Calu3 (cell line): Measurements from ENCODE around the gene ETNK2. TPM values are rescaled to one million over a fixed set of nuclear protein-coding genes. Genes with fewer than 3 reads are reported as not detected.

Source experiments
- BruUV-seq: library from RNA; stranded (reverse); fragments of 400-500 nt; replicated peaks from 2 replicates; lab custom pipeline; 2021; lab: Mats Ljungman, UMichigan
- CTCF ChIA-PET: fragments of 300-600 bp; sonication (Branson Sonifier 250); formaldehyde crosslinking; loops from one replicate; lab custom pipeline; 2022; ENCODE audit warnings: antibody characterized with exemption; lab: Charles Lee
- DNase-seq: peaks from one replicate; pipeline ENCODE4 v3.0.0; 2022
- H3K27ac Mint-ChIP-seq: one replicate; pipeline ENCODE4 v1.8.0; 2022; ENCODE audit warnings: mixed read lengths; ENCODE audit not compliant: unreplicated experiment
- H3K27me3 Mint-ChIP-seq: one replicate; pipeline ENCODE4 v1.8.0; 2022; ENCODE audit warnings: mixed read lengths; ENCODE audit not compliant: unreplicated experiment
- H3K36me3 Mint-ChIP-seq: one replicate; pipeline ENCODE4 v1.8.0; 2022; ENCODE audit warnings: mild to moderate bottlenecking, moderate library complexity, mixed read lengths; ENCODE audit not compliant: insufficient read depth, unreplicated experiment
- H3K4me1 Mint-ChIP-seq: one replicate; pipeline ENCODE4 v1.8.0; 2022; ENCODE audit warnings: mild to moderate bottlenecking, low read depth, mixed read lengths; ENCODE audit not compliant: unreplicated experiment
- H3K4me3 Mint-ChIP-seq: one replicate; pipeline ENCODE4 v1.8.0; 2022; ENCODE audit warnings: mild to moderate bottlenecking, low read depth, moderate library complexity, mixed read lengths; ENCODE audit not compliant: unreplicated experiment
- H3K9me3 Mint-ChIP-seq: one replicate; pipeline ENCODE4 v1.8.0; 2022; ENCODE audit warnings: low read depth, mixed read lengths; ENCODE audit not compliant: unreplicated experiment
- intact Hi-C: fragments of 100-400 bp; cut with micrococcal nuclease; formaldehyde crosslinking; loops from one replicate; pipeline ENCODE4 v1.10.0; 2022; ENCODE audit not compliant: unreplicated experiment
- total RNA-seq: library from RNA; stranded (reverse); gene quantifications from 2 replicates; pipeline ENCODE4 v1.2.3, GENCODE V29; 2022
- TF ChIP-seq, protein P1 (sequence below): fragments of 200-600 bp; IDR thresholded peaks from one replicate; pipeline ENCODE4 v1.8.0; 2022; ENCODE audit warnings: antibody characterized with exemption; ENCODE audit not compliant: unreplicated experiment

ETNK2 gene
- total RNA-seq, 1 experiment from 2014 or later, result 5.0 TPM

- peaks cover 11% of the 10 kb centered on the region for H3K36me3 Mint-ChIP-seq
- H3K4me1 Mint-ChIP-seq, result peaks cover 21% of the 10 kb centered on the region
- H3K27ac Mint-ChIP-seq, result no peak overlapping the region
- CTCF ChIA-PET, result no interaction called here
- TF ChIP-seq, protein P1, sequence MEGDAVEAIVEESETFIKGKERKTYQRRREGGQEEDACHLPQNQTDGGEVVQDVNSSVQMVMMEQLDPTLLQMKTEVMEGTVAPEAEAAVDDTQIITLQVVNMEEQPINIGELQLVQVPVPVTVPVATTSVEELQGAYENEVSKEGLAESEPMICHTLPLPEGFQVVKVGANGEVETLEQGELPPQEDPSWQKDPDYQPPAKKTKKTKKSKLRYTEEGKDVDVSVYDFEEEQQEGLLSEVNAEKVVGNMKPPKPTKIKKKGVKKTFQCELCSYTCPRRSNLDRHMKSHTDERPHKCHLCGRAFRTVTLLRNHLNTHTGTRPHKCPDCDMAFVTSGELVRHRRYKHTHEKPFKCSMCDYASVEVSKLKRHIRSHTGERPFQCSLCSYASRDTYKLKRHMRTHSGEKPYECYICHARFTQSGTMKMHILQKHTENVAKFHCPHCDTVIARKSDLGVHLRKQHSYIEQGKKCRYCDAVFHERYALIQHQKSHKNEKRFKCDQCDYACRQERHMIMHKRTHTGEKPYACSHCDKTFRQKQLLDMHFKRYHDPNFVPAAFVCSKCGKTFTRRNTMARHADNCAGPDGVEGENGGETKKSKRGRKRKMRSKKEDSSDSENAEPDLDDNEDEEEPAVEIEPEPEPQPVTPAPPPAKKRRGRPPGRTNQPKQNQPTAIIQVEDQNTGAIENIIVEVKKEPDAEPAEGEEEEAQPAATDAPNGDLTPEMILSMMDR, result no peak
- intact Hi-C loops, result no loop called here
- no peak for DNase-seq
- H3K9me3 Mint-ChIP-seq, result no peaks in the 10 kb centered on the region
- BruUV-seq, result no TSS peak
- no peaks in the 10 kb centered on the region for H3K27me3 Mint-ChIP-seq
- H3K4me3 Mint-ChIP-seq, result no peak overlapping the region
Observed at GRCh38 chr1:204124639-204125038, 27.2 kb downstream of the ETNK2 start.

GRCh38 chr1:204123376-204123775 is 28.5 kb downstream of the ETNK2 start:
- H3K27me3 Mint-ChIP-seq, result no peaks in the 10 kb centered on the region
- H3K4me1 Mint-ChIP-seq, result peaks cover 9% of the 10 kb centered on the region
- CTCF ChIA-PET, result interaction anchor here (0.6 kb wide), 1 partner anchor 11 kb away, joined by 3 read pairs; no protein-coding TSS in a partner anchor
- BruUV-seq, result no TSS peak
- H3K4me3 Mint-ChIP-seq, result no peak overlapping the region
- TF ChIP-seq, protein P1, result no peak
- intact Hi-C loops, result no loop called here
- no peaks in the 10 kb centered on the region for H3K9me3 Mint-ChIP-seq
- DNase-seq, result no peak
- H3K27ac Mint-ChIP-seq, result no peak overlapping the region
- H3K36me3 Mint-ChIP-seq, result peaks cover 5% of the 10 kb centered on the region

DNA sequence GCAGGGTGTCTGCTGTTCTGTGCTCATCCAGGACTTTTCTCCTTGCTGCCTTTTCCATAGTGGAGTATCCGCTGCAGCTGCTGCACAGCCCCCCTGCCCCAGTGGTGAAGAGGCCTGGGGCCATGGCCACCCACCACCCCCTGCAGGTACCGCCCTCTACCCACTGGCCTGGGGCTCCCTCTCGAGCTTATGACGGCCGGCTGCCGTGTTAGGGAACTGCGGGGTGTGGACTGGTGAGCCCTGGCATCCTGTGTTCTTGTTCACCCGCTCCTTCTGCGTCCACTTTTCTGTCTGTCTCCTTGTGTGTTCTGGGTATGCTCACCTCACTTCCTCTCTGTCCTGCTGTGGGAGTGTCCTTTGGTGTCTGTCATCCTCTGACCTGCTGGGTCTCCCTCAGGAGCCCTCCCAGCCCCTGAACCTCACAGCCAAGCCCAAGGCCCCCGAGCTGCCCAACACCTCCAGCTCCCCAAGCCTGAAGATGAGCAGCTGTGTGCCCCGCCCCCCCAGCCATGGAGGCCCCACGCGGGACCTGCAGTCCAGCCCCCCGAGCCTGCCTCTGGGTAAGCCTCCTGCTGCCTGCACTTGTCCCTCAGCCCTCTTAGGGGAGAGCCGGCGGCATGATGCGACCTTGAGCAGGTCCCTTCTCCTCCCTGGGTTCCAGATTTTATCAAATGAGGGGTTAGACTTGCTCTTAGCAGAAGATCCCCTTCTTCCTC is 29.8 kb downstream of the ETNK2 start:
- H3K4me1 Mint-ChIP-seq, result no peaks in the 10 kb centered on the region
- H3K9me3 Mint-ChIP-seq, result no peaks in the 10 kb centered on the region
- BruUV-seq, result no TSS peak
- no peak overlapping the region for H3K27ac Mint-ChIP-seq
- no peak overlapping the region for H3K4me3 Mint-ChIP-seq
- no peaks in the 10 kb centered on the region for H3K27me3 Mint-ChIP-seq
- H3K36me3 Mint-ChIP-seq, result no peaks in the 10 kb centered on the region
- TF ChIP-seq, protein P1, result no peak
- CTCF ChIA-PET, result no interaction called here
- intact Hi-C loops, result no loop called here
- DNase-seq, result no peak

GRCh38 chr1:204116539-204116938 is 35.3 kb downstream of the ETNK2 start:
- H3K27ac Mint-ChIP-seq, result no peak overlapping the region
- DNase-seq, result no peak
- TF ChIP-seq, protein P1, result no peak
- H3K27me3 Mint-ChIP-seq, result no peaks in the 10 kb centered on the region
- no peak overlapping the region for H3K4me3 Mint-ChIP-seq
- BruUV-seq, result no TSS peak
- peaks cover 4% of the 10 kb centered on the region for H3K36me3 Mint-ChIP-seq
- CTCF ChIA-PET, result no interaction called here
- intact Hi-C loops, result no loop called here
- H3K4me1 Mint-ChIP-seq, result peaks cover 11% of the 10 kb centered on the region
- H3K9me3 Mint-ChIP-seq, result no peaks in the 10 kb centered on the region
